ENCODE results near the gene PDLIM1. TPM values are rescaled to one million over a fixed set of nuclear protein-coding genes. Genes with fewer than 3 reads are reported as not detected.
"Not testable (repeated sequence)": the region's sequence is repeated elsewhere in the genome, so short reads cannot be mapped to it uniquely, and the experiment has no call there.

The PDLIM1 gene
- total and polyA plus RNA-seq, 3 donors from 2014 or later: 14.9 to 64.3 (median 23.5) TPM

GRCh38 chr10:95236068-95236903, 54.5 kb downstream of the PDLIM1 start:
- 80 to 81% methylated on average over 6 of the region's 6 CpGs for WGBS, 2 donors
- no peak overlapping the region for H3K27ac ChIP-seq
- H3K4me1 ChIP-seq: no peaks in the 10 kb centered on the region
- H3K9me3 ChIP-seq: no peaks in the 10 kb centered on the region
- intact Hi-C loops (cut with DNase I; ENCODE audit: low total_unique reads): no loop called here
- TF ChIP-seq CTCF (IDR thresholded peaks at IDR 0.05) (no peak), POLR2A (IDR thresholded peaks at IDR 0.05) (no peak)
- DNase-seq: no peak
- H3K27me3 ChIP-seq: no peaks in the 10 kb centered on the region
- no peak overlapping the region for H3K4me3 ChIP-seq
- no peaks in the 10 kb centered on the region for H3K36me3 ChIP-seq (ENCODE audit: low read depth, missing control alignments)

- no peak overlapping the region for H3K4me3 ChIP-seq
- H3K36me3 ChIP-seq (ENCODE audit: low read depth, missing control alignments): no peaks in the 10 kb centered on the region
- no peak for DNase-seq
- H3K27me3 ChIP-seq: no peaks in the 10 kb centered on the region
- no peak overlapping the region for H3K27ac ChIP-seq
- WGBS, 2 donors: 91% methylated on average over 3 of the region's 3 CpGs
- H3K9me3 ChIP-seq: no peaks in the 10 kb centered on the region
- no peaks in the 10 kb centered on the region for H3K4me1 ChIP-seq
- intact Hi-C loops (cut with DNase I; ENCODE audit: low total_unique reads): no loop called here
- TF ChIP-seq CTCF (IDR thresholded peaks at IDR 0.05): no peak
- no peak for TF ChIP-seq POLR2A (IDR thresholded peaks at IDR 0.05)
Measured at GRCh38 chr10:95235676-95236067, 55.1 kb downstream of the PDLIM1 start.

GRCh38 chr10:95234951-95235350, 55.9 kb downstream of the PDLIM1 start:
- Histone ChIP-seq H3K27ac (no peak overlapping the region), H3K27me3 (no peaks in the 10 kb centered on the region), H3K36me3 (ENCODE audit: low read depth, missing control alignments) (no peaks in the 10 kb centered on the region), H3K9me3 (no peaks in the 10 kb centered on the region), H3K4me3 (no peak overlapping the region), H3K4me1 (no peaks in the 10 kb centered on the region)
- intact Hi-C loops (cut with DNase I; ENCODE audit: low total_unique reads): no loop called here
- 79 to 80% methylated on average over 5 of the region's 5 CpGs for WGBS, 2 donors
- no peak for TF ChIP-seq POLR2A (IDR thresholded peaks at IDR 0.05)
- no peak for TF ChIP-seq CTCF (IDR thresholded peaks at IDR 0.05)
- DNase-seq: no peak

- no peaks in the 10 kb centered on the region for H3K27me3 ChIP-seq
- WGBS, 2 donors: 78 to 85% methylated on average over 2 of the region's 2 CpGs
- H3K9me3 ChIP-seq: no peaks in the 10 kb centered on the region
- no peak for DNase-seq
- H3K4me3 ChIP-seq: no peak overlapping the region
- no peaks in the 10 kb centered on the region for H3K4me1 ChIP-seq
- no peaks in the 10 kb centered on the region for H3K36me3 ChIP-seq (ENCODE audit: low read depth, missing control alignments)
- intact Hi-C loops (cut with DNase I; ENCODE audit: low total_unique reads): no loop called here
- no peak for TF ChIP-seq CTCF (IDR thresholded peaks at IDR 0.05)
- TF ChIP-seq POLR2A (IDR thresholded peaks at IDR 0.05): no peak
- no peak overlapping the region for H3K27ac ChIP-seq
Measured at GRCh38 chr10:95233377-95234034, 57.3 kb downstream of the PDLIM1 start.

GRCh38 chr10:95230677-95231586, 59.9 kb downstream of the PDLIM1 start:
- H3K36me3 ChIP-seq (ENCODE audit: low read depth, missing control alignments); H3K9me3 ChIP-seq; H3K27ac ChIP-seq; H3K4me1 ChIP-seq; H3K27me3 ChIP-seq; intact Hi-C loops (cut with DNase I; ENCODE audit: low total_unique reads): not testable (repeated sequence)
- H3K4me3 ChIP-seq: peak overlapping the region; percentile 45 to 58
- DNase-seq: peak; percentile 68
- WGBS, 2 donors: 32 to 56% methylated on average over 15 to 36 of the region's 36 CpGs
